Measurements from ENCODE around the gene PICK1.
A peak's percentile ranks its signal among the peaks of the same experiment; 100 is the strongest.

Gene PICK1

GRCh38 chr22:38086942-38087341, 29.7 kb downstream of the PICK1 start:
- H3K4me1 ChIP-seq, result peaks cover 6 to 16% (median 12%) of the 10 kb centered on the region in 10 experiments; a peak in 18 of 20 replicates
- no peaks in the 10 kb centered on the region for H3K36me3 ChIP-seq
- H3K9me3 ChIP-seq (replicated peaks in 1 of 11), result no peaks in the 10 kb centered on the region
- H3K27me3 ChIP-seq, result peaks cover 17 to 27% (median 21%) of the 10 kb centered on the region in 11 experiments
- H3K4me3 ChIP-seq, result no peak overlapping the region
- H3K9ac ChIP-seq, result no peak overlapping the region
- TF ChIP-seq Cebpa-rat (IDR thresholded peaks at IDR 0.05), result no peak
- no peak overlapping the region for H3K4me2 ChIP-seq
- H3K27ac ChIP-seq, result no peak overlapping the region
- H4K20me1 ChIP-seq, result peaks cover 0 to 9% (median 0%) of the 10 kb centered on the region in 11 experiments; a peak in 4 of 22 replicates

GRCh38 chr22:38087855-38088254, 30.7 kb downstream of the PICK1 start:
- peaks cover 0 to 7% (median 3%) of the 10 kb centered on the region in 10 experiments; a peak in 15 of 20 replicates for H3K4me1 ChIP-seq
- H3K9me3 ChIP-seq (replicated peaks in 1 of 11), result no peaks in the 10 kb centered on the region
- H4K20me1 ChIP-seq, result peaks cover 0 to 7% (median 0%) of the 10 kb centered on the region in 11 experiments; a peak in 3 of 22 replicates
- no peaks in the 10 kb centered on the region for H3K36me3 ChIP-seq
- no peak overlapping the region for H3K4me2 ChIP-seq
- H3K9ac ChIP-seq, result no peak overlapping the region
- H3K4me3 ChIP-seq, result no peak overlapping the region
- peaks cover 8 to 18% (median 12%) of the 10 kb centered on the region in 11 experiments for H3K27me3 ChIP-seq
- no peak overlapping the region for H3K27ac ChIP-seq
- TF ChIP-seq Cebpa-rat (IDR thresholded peaks at IDR 0.05), result no peak

GRCh38 chr22:38088629-38089473, 31.6 kb downstream of the PICK1 start:
- TF ChIP-seq Cebpa-rat (IDR thresholded peaks at IDR 0.05), result no peak
- no peak overlapping the region for H3K4me3 ChIP-seq

GRCh38 chr22:38089474-38089851, 32.3 kb downstream of the PICK1 start:
- no peaks in the 10 kb centered on the region for H3K4me1 ChIP-seq
- no peaks in the 10 kb centered on the region for H3K9me3 ChIP-seq (replicated peaks in 1 of 11)
- H3K36me3 ChIP-seq, result no peaks in the 10 kb centered on the region; a peak in 1 of 22 replicates
- H3K4me3 ChIP-seq, result no peak overlapping the region
- peaks cover 0 to 4% (median 0%) of the 10 kb centered on the region in 11 experiments; a peak in 2 of 22 replicates for H4K20me1 ChIP-seq
- TF ChIP-seq Cebpa-rat (IDR thresholded peaks at IDR 0.05), result no peak
- no peak overlapping the region for H3K4me2 ChIP-seq
- H3K9ac ChIP-seq, result no peak overlapping the region
- no peak overlapping the region for H3K27ac ChIP-seq
- H3K27me3 ChIP-seq, result peaks cover 0 to 5% (median 0%) of the 10 kb centered on the region in 11 experiments; a peak in 3 of 22 replicates

More at GRCh38 chr22:38088629-38089473, 31.6 kb downstream of the PICK1 start:
- Histone ChIP-seq H4K20me1 (peaks cover 0 to 4% (median 0%) of the 10 kb centered on the region in 11 experiments; a peak in 3 of 22 replicates), H3K36me3 (no peaks in the 10 kb centered on the region; a peak in 1 of 22 replicates), H3K27ac (no peak overlapping the region), H3K27me3 (peaks cover 0 to 8% (median 2%) of the 10 kb centered on the region in 11 experiments; a peak in 11 of 22 replicates), H3K9ac (no peak overlapping the region), H3K4me2 (no peak overlapping the region), H3K9me3 (replicated peaks in 1 of 11) (no peaks in the 10 kb centered on the region), H3K4me1 (no peaks in the 10 kb centered on the region)

GRCh38 chr22:38097058-38097457, 39.9 kb downstream of the PICK1 start:
- peaks cover 0 to 5% (median 0%) of the 10 kb centered on the region in 10 experiments; a peak in 1 of 20 replicates for H3K4me1 ChIP-seq
- no peak overlapping the region for H3K4me3 ChIP-seq
- H3K9ac ChIP-seq, result no peak overlapping the region
- no peak for TF ChIP-seq Cebpa-rat (IDR thresholded peaks at IDR 0.05)
- no peak overlapping the region; a peak in 1 of 22 replicates for H3K4me2 ChIP-seq
- H3K9me3 ChIP-seq (replicated peaks in 1 of 11), result no peaks in the 10 kb centered on the region
- H3K36me3 ChIP-seq, result no peaks in the 10 kb centered on the region; a peak in 1 of 22 replicates
- H3K27ac ChIP-seq, result no peak overlapping the region
- H4K20me1 ChIP-seq, result no peaks in the 10 kb centered on the region
- no peaks in the 10 kb centered on the region for H3K27me3 ChIP-seq

GRCh38 chr22:38097557-38098409, 40.6 kb downstream of the PICK1 start:
- no peaks in the 10 kb centered on the region for H3K27me3 ChIP-seq
- H3K4me3 ChIP-seq, result no peak overlapping the region
- no peaks in the 10 kb centered on the region for H3K9me3 ChIP-seq (replicated peaks in 1 of 11)
- no peaks in the 10 kb centered on the region for H4K20me1 ChIP-seq
- H3K36me3 ChIP-seq, result no peaks in the 10 kb centered on the region; a peak in 1 of 22 replicates
- no peak overlapping the region for H3K27ac ChIP-seq
- no peak overlapping the region for H3K4me2 ChIP-seq
- no peak overlapping the region for H3K9ac ChIP-seq
- peaks cover 0 to 5% (median 0%) of the 10 kb centered on the region in 10 experiments; a peak in 1 of 20 replicates for H3K4me1 ChIP-seq
- TF ChIP-seq Cebpa-rat (IDR thresholded peaks at IDR 0.05), result no peak

GRCh38 chr22:38098410-38099249, 41.4 kb downstream of the PICK1 start:
- Histone ChIP-seq H3K4me2 (no peak overlapping the region), H3K9ac (no peak overlapping the region), H3K9me3 (replicated peaks in 1 of 11) (no peaks in the 10 kb centered on the region), H3K27ac (no peak overlapping the region), H3K4me3 (no peak overlapping the region), H4K20me1 (no peaks in the 10 kb centered on the region; a peak in 1 of 22 replicates), H3K27me3 (no peaks in the 10 kb centered on the region), H3K4me1 (peaks cover 0 to 6% (median 0%) of the 10 kb centered on the region in 10 experiments; a peak in 1 of 20 replicates), H3K36me3 (no peaks in the 10 kb centered on the region; a peak in 1 of 22 replicates)
- TF ChIP-seq Cebpa-rat (IDR thresholded peaks at IDR 0.05), result no peak

GRCh38 chr22:38103641-38104040, 46.4 kb downstream of the PICK1 start:
- peak overlapping the region in 1 of 11 experiments; percentile 24; a peak in 1 of 22 replicates for H3K9ac ChIP-seq
- H3K27ac ChIP-seq, result no peak overlapping the region
- peaks cover 0 to 31% (median 21%) of the 10 kb centered on the region in 10 experiments; a peak in 14 of 20 replicates for H3K4me1 ChIP-seq
- H3K9me3 ChIP-seq (replicated peaks in 1 of 11), result no peaks in the 10 kb centered on the region
- H4K20me1 ChIP-seq, result no peaks in the 10 kb centered on the region; a peak in 2 of 22 replicates
- TF ChIP-seq Cebpa-rat (IDR thresholded peaks at IDR 0.05), result no peak
- H3K4me3 ChIP-seq, result no peak overlapping the region
- no peak overlapping the region for H3K4me2 ChIP-seq
- no peaks in the 10 kb centered on the region for H3K27me3 ChIP-seq
- H3K36me3 ChIP-seq, result no peaks in the 10 kb centered on the region
